Measurements from ENCODE around the gene ARRB1.

ARRB1 gene

DNA sequence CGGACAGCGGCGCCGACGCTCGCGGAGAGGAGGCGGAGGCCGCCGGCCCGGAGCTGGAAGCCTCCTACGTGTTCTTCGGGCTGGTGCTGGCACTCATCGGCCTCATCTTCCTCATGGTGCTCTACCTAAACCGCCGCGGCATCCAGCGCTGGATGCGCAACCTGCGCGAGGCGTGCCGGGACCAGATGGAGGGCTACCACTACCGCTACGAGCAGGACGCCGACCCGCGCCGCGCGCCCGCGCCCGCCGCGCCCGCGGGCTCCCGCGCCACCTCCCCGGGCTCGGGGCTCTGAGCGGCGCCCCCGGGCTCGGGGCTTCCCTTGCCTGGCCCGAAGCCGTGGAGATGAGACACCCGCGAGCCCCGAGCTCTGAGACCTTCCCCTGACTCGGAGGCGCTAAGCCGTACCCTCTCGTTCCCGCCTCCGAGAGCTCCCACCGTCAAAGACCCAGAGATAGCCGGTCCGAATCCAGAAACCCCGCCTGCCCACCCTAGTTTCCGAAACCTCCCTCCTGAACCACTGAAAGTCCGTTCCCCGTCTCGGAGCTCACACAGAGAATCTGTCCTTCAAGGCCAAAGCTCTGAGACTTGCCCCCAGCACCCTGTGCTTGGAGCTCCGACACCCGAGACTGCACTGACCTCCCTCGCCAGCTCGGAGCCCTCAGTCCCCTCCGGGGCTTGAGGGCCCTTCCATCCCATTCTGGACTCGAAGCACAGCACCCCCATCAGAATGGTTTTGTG, 109.4 kb downstream of the ARRB1 start:
- peak overlapping the region; percentile 42 for H3K4me3 ChIP-seq (ENCODE audit: low read depth, low read length)

DNA sequence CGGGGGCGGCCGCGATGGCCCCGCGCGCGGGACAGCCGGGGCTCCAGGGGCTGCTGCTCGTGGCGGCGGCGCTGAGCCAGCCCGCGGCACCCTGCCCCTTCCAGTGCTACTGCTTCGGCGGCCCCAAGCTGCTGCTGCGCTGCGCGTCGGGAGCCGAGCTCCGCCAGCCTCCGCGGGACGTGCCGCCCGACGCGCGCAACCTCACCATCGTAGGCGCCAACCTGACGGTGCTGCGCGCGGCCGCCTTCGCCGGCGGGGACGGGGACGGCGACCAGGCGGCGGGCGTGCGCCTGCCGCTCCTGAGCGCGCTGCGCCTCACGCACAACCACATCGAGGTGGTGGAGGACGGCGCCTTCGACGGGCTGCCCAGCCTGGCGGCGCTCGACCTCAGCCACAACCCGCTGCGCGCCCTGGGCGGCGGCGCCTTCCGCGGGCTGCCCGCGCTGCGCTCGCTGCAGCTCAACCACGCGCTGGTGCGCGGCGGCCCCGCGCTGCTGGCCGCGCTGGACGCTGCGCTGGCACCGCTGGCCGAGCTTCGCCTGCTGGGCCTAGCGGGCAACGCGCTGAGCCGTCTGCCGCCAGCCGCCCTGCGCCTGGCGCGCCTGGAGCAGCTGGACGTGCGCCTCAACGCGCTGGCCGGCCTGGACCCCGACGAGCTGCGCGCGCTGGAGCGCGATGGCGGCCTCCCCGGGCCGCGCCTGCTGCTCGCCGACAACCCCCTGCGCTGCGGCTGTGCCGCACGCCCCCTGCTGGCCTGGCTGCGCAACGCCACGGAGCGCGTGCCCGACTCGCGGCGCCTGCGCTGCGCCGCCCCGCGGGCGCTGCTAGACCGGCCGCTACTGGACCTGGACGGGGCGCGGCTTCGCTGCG, 110.2 kb downstream of the ARRB1 start:
- TF ChIP-seq, protein P1, sequence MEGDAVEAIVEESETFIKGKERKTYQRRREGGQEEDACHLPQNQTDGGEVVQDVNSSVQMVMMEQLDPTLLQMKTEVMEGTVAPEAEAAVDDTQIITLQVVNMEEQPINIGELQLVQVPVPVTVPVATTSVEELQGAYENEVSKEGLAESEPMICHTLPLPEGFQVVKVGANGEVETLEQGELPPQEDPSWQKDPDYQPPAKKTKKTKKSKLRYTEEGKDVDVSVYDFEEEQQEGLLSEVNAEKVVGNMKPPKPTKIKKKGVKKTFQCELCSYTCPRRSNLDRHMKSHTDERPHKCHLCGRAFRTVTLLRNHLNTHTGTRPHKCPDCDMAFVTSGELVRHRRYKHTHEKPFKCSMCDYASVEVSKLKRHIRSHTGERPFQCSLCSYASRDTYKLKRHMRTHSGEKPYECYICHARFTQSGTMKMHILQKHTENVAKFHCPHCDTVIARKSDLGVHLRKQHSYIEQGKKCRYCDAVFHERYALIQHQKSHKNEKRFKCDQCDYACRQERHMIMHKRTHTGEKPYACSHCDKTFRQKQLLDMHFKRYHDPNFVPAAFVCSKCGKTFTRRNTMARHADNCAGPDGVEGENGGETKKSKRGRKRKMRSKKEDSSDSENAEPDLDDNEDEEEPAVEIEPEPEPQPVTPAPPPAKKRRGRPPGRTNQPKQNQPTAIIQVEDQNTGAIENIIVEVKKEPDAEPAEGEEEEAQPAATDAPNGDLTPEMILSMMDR (IDR thresholded peaks at IDR 0.05; ENCODE audit: low read depth, low read length), result peak; percentile 36
- H3K4me3 ChIP-seq (ENCODE audit: low read depth, low read length), result peak overlapping the region; percentile 42

More for the DNA sequence above, 109.4 kb downstream of the ARRB1 start:
- TF ChIP-seq, protein P1 (IDR thresholded peaks at IDR 0.05; ENCODE audit: low read depth, low read length), result no peak

DNA sequence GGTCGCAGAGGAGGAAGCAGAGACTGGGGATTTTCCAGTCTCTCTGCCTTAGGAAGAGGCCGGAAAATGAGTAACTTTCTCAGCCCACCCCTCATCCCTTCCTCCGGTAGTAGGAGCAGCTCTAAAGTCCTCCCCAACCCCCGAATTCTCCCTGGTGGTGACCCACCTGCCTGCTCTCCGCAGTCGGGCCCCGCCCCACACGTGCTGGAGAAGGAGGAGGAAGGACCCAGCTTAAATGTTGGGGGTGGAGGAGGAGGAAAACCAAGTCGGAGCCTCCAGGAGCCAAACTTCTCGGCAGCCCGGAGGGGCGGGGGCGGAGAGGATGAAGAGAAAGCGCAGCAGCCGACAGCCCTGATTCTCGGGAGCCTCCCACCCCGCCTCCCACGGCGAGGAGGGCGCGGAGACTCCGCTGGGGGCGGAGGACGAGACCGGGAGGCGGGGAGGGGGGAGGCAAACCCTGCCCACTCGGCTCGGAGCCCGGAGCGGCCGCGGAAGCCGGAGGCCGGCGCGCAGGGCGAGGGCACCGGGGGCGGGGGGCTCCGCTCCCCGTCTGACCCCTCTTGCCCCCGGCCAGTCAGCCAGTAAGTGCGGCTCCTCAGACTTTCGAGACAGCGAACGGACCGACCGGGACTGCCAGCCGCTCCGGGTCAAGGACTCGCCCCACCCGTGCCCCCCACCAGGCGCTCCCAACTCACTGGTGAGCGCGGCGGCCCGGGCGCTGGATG, 111.0 kb downstream of the ARRB1 start, which contains the start of gene TPBGL:
TPBGL (plus strand) TSS at position 464 of the 725 bp plus-strand sequence. CDS start 276 bp downstream, outside the sequence.
- TF ChIP-seq, protein P1 (IDR thresholded peaks at IDR 0.05; ENCODE audit: low read depth, low read length), result no peak
- peak within 1 kb of the TSS; percentile 17; the same call in 1 of the 2 replicates for H3K4me3 ChIP-seq (ENCODE audit: low read depth, low read length)

DNA sequence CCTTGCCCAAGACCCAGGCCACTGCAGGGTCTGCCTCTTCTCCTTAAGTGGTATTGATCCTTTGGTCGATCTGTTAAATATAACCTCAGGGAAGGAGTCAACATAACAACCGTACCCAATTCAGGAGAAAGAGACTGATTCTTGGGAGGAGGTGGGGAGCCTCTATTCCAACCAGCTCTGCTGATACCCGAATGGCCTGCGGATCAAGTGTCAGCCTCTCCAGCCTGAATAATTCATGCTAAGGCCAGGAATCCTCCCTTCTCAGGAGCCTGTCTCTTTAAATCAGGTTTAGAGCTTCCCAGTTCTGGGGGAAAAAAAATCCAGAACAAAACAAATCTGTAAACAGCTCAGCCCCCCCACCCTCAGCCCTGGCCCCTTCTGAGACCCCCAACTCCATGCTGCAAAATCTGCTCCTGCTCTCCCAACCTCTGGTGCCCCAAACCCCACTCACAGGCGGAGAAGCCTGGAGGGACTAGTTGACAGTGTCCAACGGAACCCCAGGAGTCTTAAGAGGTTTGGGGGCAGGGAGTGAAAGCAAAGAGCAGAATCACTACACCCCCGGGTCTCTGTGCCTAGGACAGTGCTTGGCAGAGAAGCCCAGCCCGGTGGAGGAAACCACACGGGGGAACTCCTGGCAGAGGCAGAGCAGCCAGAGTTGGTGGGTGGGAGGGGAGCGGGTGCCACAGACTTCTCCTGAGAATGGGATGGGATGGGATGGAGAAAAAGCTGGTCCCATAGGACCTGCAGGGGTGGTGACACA, 111.8 kb downstream of the ARRB1 start:
- H3K4me3 ChIP-seq (ENCODE audit: low read depth, low read length), result no peak overlapping the region

DNA sequence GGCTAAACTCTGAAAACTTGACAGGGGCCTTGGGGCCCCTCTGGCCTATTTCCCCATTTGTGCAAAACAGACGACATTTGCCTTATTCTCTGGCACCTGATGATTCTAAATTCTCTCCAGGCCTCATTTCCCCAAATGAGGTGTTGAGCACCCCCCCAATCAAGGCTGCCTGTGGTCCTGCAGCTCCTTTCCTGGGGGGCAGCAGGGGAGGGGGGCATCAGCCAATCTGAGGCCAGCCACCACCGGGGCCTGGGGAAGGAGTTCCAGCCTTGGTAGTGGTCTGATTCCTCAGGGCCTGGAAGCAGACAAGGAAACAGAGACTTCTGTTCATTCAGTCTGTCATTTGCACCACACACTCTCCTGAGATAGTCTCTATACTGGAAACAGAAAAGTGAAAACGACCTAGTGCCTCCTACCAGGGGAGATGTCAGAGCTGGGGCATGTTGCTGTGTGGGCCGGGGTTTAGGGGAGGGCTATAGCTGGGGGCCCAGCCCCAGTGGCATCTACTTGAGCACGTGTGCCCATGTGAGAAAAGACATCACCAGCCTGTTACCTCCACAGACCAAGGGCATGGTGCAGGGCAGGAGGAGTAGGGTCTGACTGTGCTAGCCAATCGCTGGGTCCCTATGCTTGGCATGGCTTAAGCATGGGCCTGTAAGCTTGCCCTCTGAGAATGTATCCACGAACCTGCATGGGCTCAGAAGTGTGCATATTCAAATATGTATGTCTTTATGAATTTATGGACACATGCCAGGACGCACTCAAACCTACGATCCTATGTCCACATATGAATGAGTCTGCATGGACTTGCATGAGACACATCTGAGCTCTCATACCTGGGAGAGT, 112.6 kb downstream of the ARRB1 start:
- TF ChIP-seq, protein P1 (IDR thresholded peaks at IDR 0.05; ENCODE audit: low read depth, low read length), result no peak
- H3K4me3 ChIP-seq (ENCODE audit: low read depth, low read length), result no peak overlapping the region

More for the DNA sequence above, 111.8 kb downstream of the ARRB1 start:
- TF ChIP-seq, protein P1 (IDR thresholded peaks at IDR 0.05; ENCODE audit: low read depth, low read length), result no peak

DNA sequence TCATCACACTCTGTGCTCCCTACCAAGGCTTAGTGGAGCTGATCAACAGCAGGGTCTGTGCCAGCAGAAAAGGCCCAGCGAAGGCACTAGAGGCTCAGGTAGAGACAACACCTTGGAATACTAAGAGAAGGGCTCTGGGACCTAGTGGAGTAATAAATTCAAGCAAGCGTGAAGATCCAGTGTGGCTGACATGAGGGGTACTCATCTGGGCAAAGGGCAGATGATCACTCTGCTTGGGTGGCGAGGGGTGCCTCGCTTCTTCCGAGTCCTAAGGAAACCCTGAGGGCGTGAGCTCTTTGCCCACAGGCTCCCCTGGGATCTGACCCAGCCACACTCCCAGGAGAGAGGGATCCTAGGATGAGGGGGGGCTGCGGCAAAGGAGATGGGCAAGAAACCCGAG, 114.4 kb downstream of the ARRB1 start:
- TF ChIP-seq, protein P1 (IDR thresholded peaks at IDR 0.05; ENCODE audit: low read depth, low read length), result no peak
- H3K4me3 ChIP-seq (ENCODE audit: low read depth, low read length), result no peak overlapping the region

Data from WI38 (cell line).